Endothelial cell of umbilical vein (primary cell): ENCODE data around the gene ZDHHC17. TPM values are rescaled to one million over a fixed set of nuclear protein-coding genes. Genes with fewer than 3 reads are reported as not detected.

Experiments used
- BruUV-seq: library from RNA; stranded (reverse); fragments of 400-500 nt; replicated peaks from 2 replicates; lab custom pipeline; 2021; lab: Mats Ljungman, UMichigan
- CTCF ChIA-PET: fragments of 300-600, 350-600 bp; sonication (Branson Sonifier 250); formaldehyde crosslinking; loops from one replicate; lab custom pipeline; 2021; ENCODE audit warnings: antibody characterized with exemption, inconsistent platforms; lab: Charles Lee
- POLR2A ChIA-PET: fragments of 300-600, 350-600 bp; sonication (Branson Sonifier 250); formaldehyde crosslinking; loops from one replicate; lab custom pipeline; 2021; ENCODE audit warnings: antibody characterized with exemption, inconsistent platforms; lab: Charles Lee
- DNase-seq: peaks from one replicate; pipeline ENCODE4 v3.0.0-alpha.2; 2011; ENCODE audit warnings: low read depth, low spot score
- FAIRE-seq: peaks from 2 replicates; lab custom pipeline; 2011; peaks lifted over from hg19 to GRCh38; lab: Jason Lieb, UNC
- H2AFZ ChIP-seq: 2 replicates; pipeline ENCODE4 v1.6.0; 2012; ENCODE audit warnings: low read depth, low read length, control low read depth, inconsistent platforms
- H3K27ac ChIP-seq: 2 replicates; pipeline ENCODE4 v1.5.1; 2011; ENCODE audit warnings: low read depth, mild to moderate bottlenecking, control low read depth, low read length, moderate library complexity; ENCODE audit not compliant: insufficient read depth
- H3K27me3 ChIP-seq, 2 experiments: 2 replicates each; pipeline versions ENCODE4 v1.6.0 to v1.6.1; 2011; ENCODE audit warnings: low read length in 2 of 2, mixed read lengths in 1 of 2; ENCODE audit not compliant: control insufficient read depth in 2 of 2, insufficient read depth in 2 of 2
- H3K36me3 ChIP-seq, 2 experiments: 2 replicates in 1 of 2; 3 replicates in 1 of 2; pipeline ENCODE4 v1.5.1; 2011; ENCODE audit warnings: low read length in 2 of 2, mild to moderate bottlenecking in 1 of 2, moderate library complexity in 1 of 2; ENCODE audit not compliant: control insufficient read depth in 2 of 2, insufficient read depth in 2 of 2; ENCODE audit errors: extremely low read depth in 1 of 2
- H3K4me1 ChIP-seq: 3 replicates; pipeline ENCODE4 v1.5.1; 2011; ENCODE audit warnings: mild to moderate bottlenecking, low read length; ENCODE audit not compliant: control insufficient read depth, insufficient read depth; ENCODE audit errors: extremely low read depth
- H3K4me2 ChIP-seq: 2 replicates; pipeline ENCODE4 v1.6.1; 2011; ENCODE audit warnings: low read length, control low read depth, mixed read lengths; ENCODE audit not compliant: insufficient read depth
- H3K4me3 ChIP-seq, 3 experiments: fragments of 200-600 bp in 1 of 3; sonication (generic), shearing (Covaris generic) in 1 of 3; replicated peaks in 1 of 3; 2 replicates each; pipeline ENCODE4 v1.5.1; 2011 to 2016; ENCODE audit warnings: control low read depth in 3 of 3, low read length in 3 of 3, mild to moderate bottlenecking in 2 of 3, inconsistent platforms in 1 of 3, low read depth in 1 of 3, moderate library complexity in 1 of 3; ENCODE audit not compliant: insufficient read depth in 1 of 3
- H3K79me2 ChIP-seq: 2 replicates; pipeline ENCODE4 v1.6.0; 2012; ENCODE audit warnings: low read length, inconsistent platforms; ENCODE audit not compliant: control insufficient read depth, insufficient read depth
- H3K9ac ChIP-seq: replicated peaks from 2 replicates; pipeline ENCODE3; 2011; ENCODE audit warnings: low read length, control low read depth; ENCODE audit not compliant: insufficient read depth; ENCODE audit errors: extremely low read depth
- H3K9me1 ChIP-seq: replicated peaks from 3 replicates; pipeline ENCODE4 v1.6.0; 2011; ENCODE audit warnings: mild to moderate bottlenecking, low read length; ENCODE audit not compliant: control insufficient read depth, insufficient read depth; ENCODE audit errors: extremely low read depth
- H3K9me3 ChIP-seq: replicated peaks from 2 replicates; pipeline ENCODE4 v1.5.1; 2012; ENCODE audit warnings: low read length, inconsistent platforms; ENCODE audit not compliant: control insufficient read depth, insufficient read depth
- H4K20me1 ChIP-seq: replicated peaks from 2 replicates; pipeline ENCODE3; 2011; ENCODE audit warnings: mild to moderate bottlenecking, low read length; ENCODE audit not compliant: control insufficient read depth, insufficient read depth; ENCODE audit errors: extremely low read depth
- CTCF ChIP-seq, 2 donors: IDR thresholded peaks; 1 replicate in 1 of 2; 2 replicates in 1 of 2; pipeline ENCODE4 v1.5.1; 2011; ENCODE audit warnings: low read length in 2 of 2, mild to moderate bottlenecking in 2 of 2, moderate library complexity in 2 of 2, control low read depth in 1 of 2, inconsistent platforms in 1 of 2, low read depth in 1 of 2; ENCODE audit not compliant: insufficient read depth in 1 of 2; ENCODE audit errors: extremely low read depth in 1 of 2
- EZH2 ChIP-seq: IDR thresholded peaks from 2 replicates; pipeline ENCODE4 v1.6.1; 2012; ENCODE audit warnings: borderline replicate concordance, low read depth, mild to moderate bottlenecking, moderate library complexity, low read length, inconsistent platforms; ENCODE audit not compliant: severe bottlenecking
- FOS ChIP-seq: IDR thresholded peaks from 2 replicates; pipeline ENCODE4 v1.6.1; 2011; ENCODE audit warnings: mild to moderate bottlenecking, low read length, moderate library complexity, borderline replicate concordance; ENCODE audit not compliant: insufficient read depth
- GATA2 ChIP-seq: IDR thresholded peaks from 2 replicates; pipeline ENCODE4 v1.7.0; 2011; ENCODE audit warnings: low read depth, mild to moderate bottlenecking, moderate library complexity, mixed read lengths, low read length; ENCODE audit not compliant: insufficient read length, insufficient read depth
- JUN ChIP-seq: IDR thresholded peaks from 2 replicates; pipeline ENCODE4 v1.6.1; 2011; ENCODE audit warnings: borderline replicate concordance, low read depth; ENCODE audit not compliant: insufficient read length, insufficient read depth
- POLR2AphosphoS5 ChIP-seq: IDR thresholded peaks from 2 replicates; pipeline ENCODE4 v1.6.1; 2012; ENCODE audit warnings: low read depth, mild to moderate bottlenecking, control low read depth, low read length, moderate library complexity; ENCODE audit not compliant: insufficient read depth
- dilution Hi-C: fragments of 300-500 bp; cut with MboI; formaldehyde crosslinking; loops from one replicate; pipeline ENCODE4 v1.15.0; 2019; ENCODE audit warnings: low sequenced_read_pairs; ENCODE audit not compliant: extremely low pct_ligation_motif_present
- intact Hi-C: fragments of 100-400 bp; cut with micrococcal nuclease; formaldehyde crosslinking; loops from one replicate; pipeline ENCODE4 v1.10.0; 2022
- polyA plus RNA-seq, 4 experiments: library from polyadenylated mRNA; depleted of rRNA in 3 of 4; stranded (reverse) in 3 of 4; unstranded in 1 of 4; fragments of >200 nt; gene quantifications; 2 replicates each; pipeline versions ENCODE4 v1.2.1 to v1.2.3, GENCODE V29; 2011 to 2012; ENCODE audit warnings: missing spikeins in 1 of 4
- total RNA-seq: library from RNA; stranded (reverse); gene quantifications from 2 replicates; pipeline ENCODE4 v1.2.3, GENCODE V29; 2021

ZDHHC17 gene
- total and polyA plus RNA-seq, 2 donors (not counting 3 experiments of a cell fraction or from before 2014, with no cell fraction given): 21.2 to 26.9 TPM

DNA sequence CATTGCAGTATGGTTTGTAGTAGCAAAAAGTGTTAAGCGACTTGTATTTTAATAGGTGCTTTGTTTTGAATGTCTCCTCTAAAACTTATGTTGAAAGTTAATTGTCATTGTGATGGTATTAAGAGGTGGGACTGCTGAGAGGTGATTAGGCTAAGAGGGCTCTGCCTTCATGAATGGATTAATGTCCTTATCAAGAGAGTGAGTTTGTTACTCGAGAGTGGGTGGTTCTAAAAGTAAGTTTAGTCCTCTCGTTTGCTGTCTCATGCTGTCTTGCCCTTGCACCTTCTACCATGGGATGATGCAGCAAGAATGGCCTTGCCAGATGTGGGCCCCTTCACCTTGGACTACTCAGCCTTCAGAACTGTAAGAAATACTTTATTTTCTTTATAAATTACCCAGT, 17.4 kb downstream of the ZDHHC17 start:
- H3K4me3 ChIP-seq: no peak overlapping the region
- no peak overlapping the region for H2AFZ ChIP-seq
- TF ChIP-seq EZH2 (no peak), FOS (no peak), GATA2 (no peak), CTCF (IDR thresholded peaks at IDR 0.05; ENCODE audit: extremely low read depth in 1 of 2, insufficient read depth in 1 of 2, low read depth in 1 of 2, low read length in 2 of 2) (no peak), JUN (no peak)
- peaks cover 52% of the 10 kb centered on the region for H3K79me2 ChIP-seq
- H4K20me1 ChIP-seq: peaks cover 6% of the 10 kb centered on the region
- H3K36me3 ChIP-seq: no peaks in the 10 kb centered on the region
- dilution Hi-C loops (no loop called here), intact Hi-C loops (no loop called here)
- no peak overlapping the region for H3K27ac ChIP-seq
- BruUV-seq: no TSS peak
- H3K27me3 ChIP-seq: no peaks in the 10 kb centered on the region
- POLR2A ChIA-PET: no interaction called here
- CTCF ChIA-PET: interaction anchor here (1.8 kb wide), 1 partner anchor 9 kb away, joined by 9 read pairs; no protein-coding TSS in a partner anchor
- H3K4me1 ChIP-seq: no peaks in the 10 kb centered on the region
- no peaks in the 10 kb centered on the region for H3K9me3 ChIP-seq
- DNase-seq (no peak), FAIRE-seq (no peak)
- no peak overlapping the region for H3K9ac ChIP-seq
- H3K4me2 ChIP-seq: no peak overlapping the region
- no peaks in the 10 kb centered on the region for H3K9me1 ChIP-seq

- BruUV-seq: no TSS peak
- H3K4me3 ChIP-seq: no peak overlapping the region
- no peaks in the 10 kb centered on the region for H3K9me1 ChIP-seq
- CTCF ChIA-PET: interaction anchor here (1.2 to 1.8 kb wide), 3 partner anchors 8 to 228 kb away, joined by 3 to 9 read pairs (median 4); no protein-coding TSS in a partner anchor
- no peak for TF ChIP-seq POLR2AphosphoS5
- dilution Hi-C loops: no loop called here
- POLR2A ChIA-PET: no interaction called here
- no peak overlapping the region for H3K4me2 ChIP-seq
- peaks cover 6% of the 10 kb centered on the region for H4K20me1 ChIP-seq
- peak; percentile 59 for DNase-seq
- H3K4me1 ChIP-seq: no peaks in the 10 kb centered on the region
- H3K79me2 ChIP-seq: peaks cover 48% of the 10 kb centered on the region
- no peak for FAIRE-seq
- intact Hi-C loops: no loop called here
- no peak overlapping the region for H3K9ac ChIP-seq
- no peak overlapping the region for H2AFZ ChIP-seq
- H3K9me3 ChIP-seq: no peaks in the 10 kb centered on the region
- H3K27ac ChIP-seq: no peak overlapping the region
- no peaks in the 10 kb centered on the region for H3K36me3 ChIP-seq
- no peaks in the 10 kb centered on the region for H3K27me3 ChIP-seq
Measured at GRCh38 chr12:76782526-76782925, 18.6 kb downstream of the ZDHHC17 start.
